Activated CD8-positive, alpha-beta memory T cell treated with anti-CD3 and anti-CD28 coated beads for 48 hours (primary cell): Measurements from ENCODE around the gene NFASC.

Experiments used
- DNase-seq, 3 experiments: peaks; one replicate each; pipeline ENCODE4 v3.0.0-alpha.2; 2020; ENCODE audit warnings: low read depth in 2 of 3, low spot score in 2 of 3

The NFASC gene

DNA sequence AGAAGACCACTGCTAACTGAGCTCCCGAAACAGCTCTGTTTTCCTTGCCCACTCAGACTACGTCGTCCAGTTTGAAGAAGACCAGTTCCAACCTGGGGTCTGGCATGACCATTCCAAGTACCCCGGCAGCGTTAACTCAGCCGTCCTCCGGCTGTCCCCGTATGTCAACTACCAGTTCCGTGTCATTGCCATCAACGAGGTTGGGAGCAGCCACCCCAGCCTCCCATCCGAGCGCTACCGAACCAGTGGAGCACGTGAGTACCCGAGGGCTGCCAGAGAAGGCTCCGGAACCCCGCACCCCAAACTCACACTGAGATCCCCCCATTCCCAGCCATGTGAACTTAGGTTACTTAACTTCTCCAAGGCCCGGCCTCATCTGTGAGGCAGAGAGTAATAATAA lies 108.6 kb downstream of the NFASC start:
- DNase-seq: no peak

GRCh38 chr1:204979891-204980649 lies 109.4 kb downstream of the NFASC start:
- no peak for DNase-seq

- DNase-seq: no peak
Measured at GRCh38 chr1:204980840-204981405, 110.3 kb downstream of the NFASC start.

- DNase-seq: no peak
Measured at GRCh38 chr1:204983136-204983535, 112.5 kb downstream of the NFASC start.

GRCh38 chr1:204983881-204984280 lies 113.2 kb downstream of the NFASC start:
- no peak for DNase-seq

DNA sequence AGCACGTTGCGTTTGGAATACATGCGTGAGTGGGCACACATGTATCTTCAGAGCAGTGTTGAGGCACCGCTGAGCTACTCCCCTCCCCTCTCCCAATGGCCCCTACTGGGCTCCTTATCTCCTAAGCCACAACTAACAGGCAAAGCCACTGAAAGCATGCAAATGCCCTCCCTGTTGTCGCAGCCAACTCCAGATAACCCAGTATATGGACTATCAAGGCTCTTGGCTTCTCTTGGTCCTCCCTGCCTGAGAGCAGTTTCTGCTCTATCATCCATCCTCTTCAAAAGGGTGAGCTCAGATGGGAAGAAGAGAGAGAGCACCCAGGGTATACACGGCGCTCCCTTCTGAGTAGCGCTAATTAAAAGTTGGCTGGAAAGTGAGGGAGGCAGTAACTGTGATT lies 113.8 kb downstream of the NFASC start:
- DNase-seq: no peak

GRCh38 chr1:204986181-204986580 lies 115.5 kb downstream of the NFASC start:
- DNase-seq: no peak

GRCh38 chr1:204987689-204988088 lies 117.0 kb downstream of the NFASC start:
- no peak for DNase-seq

- DNase-seq: no peak
Measured at GRCh38 chr1:204988196-204988595, 117.5 kb downstream of the NFASC start.

GRCh38 chr1:204989266-204990058 lies 118.8 kb downstream of the NFASC start:
- DNase-seq: peak; percentile 19 to 27 (median 24)

- DNase-seq: no peak
Measured at GRCh38 chr1:204990059-204990664, 119.5 kb downstream of the NFASC start.

GRCh38 chr1:204990721-204991341 lies 120.2 kb downstream of the NFASC start:
- DNase-seq: no peak

GRCh38 chr1:204991342-204991844 lies 120.7 kb downstream of the NFASC start:
- no peak for DNase-seq

GRCh38 chr1:204992201-204992997 lies 121.7 kb downstream of the NFASC start:
- DNase-seq: no peak

GRCh38 chr1:204992998-204993314 lies 122.3 kb downstream of the NFASC start:
- DNase-seq: no peak

- DNase-seq: no peak
Measured at GRCh38 chr1:204994086-204994862, 123.6 kb downstream of the NFASC start.

DNA sequence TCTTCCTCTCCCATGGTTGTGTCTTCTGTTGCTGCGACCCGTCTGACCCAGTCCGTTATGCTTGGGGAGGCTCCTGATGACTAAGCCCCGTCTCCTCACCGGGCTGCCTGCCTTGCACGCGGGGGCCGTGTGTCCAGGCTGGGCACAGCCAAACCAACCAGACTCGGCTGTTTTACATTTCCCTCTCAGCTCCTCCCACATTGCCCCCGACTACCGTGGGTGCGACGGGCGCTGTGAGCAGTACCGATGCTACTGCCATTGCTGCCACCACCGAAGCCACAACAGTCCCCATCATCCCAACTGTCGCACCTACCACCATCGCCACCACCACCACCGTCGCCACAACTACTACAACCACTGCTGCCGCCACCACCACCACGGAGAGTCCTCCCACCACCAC lies 126.3 kb downstream of the NFASC start:
- no peak for DNase-seq

GRCh38 chr1:204997591-204998355 lies 127.1 kb downstream of the NFASC start:
- DNase-seq: no peak

GRCh38 chr1:205001162-205001561 lies 130.5 kb downstream of the NFASC start:
- no peak for DNase-seq
